ENCODE measurements around the gene OSBPL3. TPM values are rescaled to one million over a fixed set of nuclear protein-coding genes. Genes with fewer than 3 reads are reported as not detected.

The OSBPL3 gene
- total RNA-seq, 1 experiment from 2014 or later = 36.8 TPM

GRCh38 chr7:24866004-24866615 lies 113.9 kb downstream of the OSBPL3 start:
- H3K9me2 ChIP-seq (ENCODE audit: insufficient read depth) = no peaks in the 10 kb centered on the region
- no peaks in the 10 kb centered on the region for H3K9me3 ChIP-seq (ENCODE audit: control insufficient read depth in 1 of 2, insufficient read depth in 1 of 2, low read depth in 1 of 2, low read length in 2 of 2)
- no peak for ATAC-seq
- no peak for DNase-seq (ENCODE audit: low read depth, low spot score)
- CTCF ChIA-PET = no interaction called here
- TF ChIP-seq CTCF (IDR thresholded peaks at IDR 0.05 in 2 of 3, conservative IDR thresholded peaks at IDR 0.05 in 1 of 3; ENCODE audit: borderline replicate concordance in 1 of 3, insufficient read depth in 1 of 3, low read depth in 2 of 3, low read length in 2 of 3) = no peak
- no peak for TF ChIP-seq FOSL1 (IDR thresholded peaks at IDR 0.05; ENCODE audit: low read depth)
- TF ChIP-seq, protein P1, sequence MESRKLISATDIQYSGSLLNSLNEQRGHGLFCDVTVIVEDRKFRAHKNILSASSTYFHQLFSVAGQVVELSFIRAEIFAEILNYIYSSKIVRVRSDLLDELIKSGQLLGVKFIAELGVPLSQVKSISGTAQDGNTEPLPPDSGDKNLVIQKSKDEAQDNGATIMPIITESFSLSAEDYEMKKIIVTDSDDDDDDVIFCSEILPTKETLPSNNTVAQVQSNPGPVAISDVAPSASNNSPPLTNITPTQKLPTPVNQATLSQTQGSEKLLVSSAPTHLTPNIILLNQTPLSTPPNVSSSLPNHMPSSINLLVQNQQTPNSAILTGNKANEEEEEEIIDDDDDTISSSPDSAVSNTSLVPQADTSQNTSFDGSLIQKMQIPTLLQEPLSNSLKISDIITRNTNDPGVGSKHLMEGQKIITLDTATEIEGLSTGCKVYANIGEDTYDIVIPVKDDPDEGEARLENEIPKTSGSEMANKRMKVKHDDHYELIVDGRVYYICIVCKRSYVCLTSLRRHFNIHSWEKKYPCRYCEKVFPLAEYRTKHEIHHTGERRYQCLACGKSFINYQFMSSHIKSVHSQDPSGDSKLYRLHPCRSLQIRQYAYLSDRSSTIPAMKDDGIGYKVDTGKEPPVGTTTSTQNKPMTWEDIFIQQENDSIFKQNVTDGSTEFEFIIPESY (IDR thresholded peaks at IDR 0.05; ENCODE audit: extremely low read depth, insufficient replicate concordance, low read length) = no peak
- H3K36me3 ChIP-seq (ENCODE audit: control insufficient read depth in 1 of 2, insufficient read depth in 2 of 2, low read length in 2 of 2) = peaks cover 3 to 40% of the 10 kb centered on the region in 2 experiments; a peak in 2 of 4 replicates
- no peaks in the 10 kb centered on the region for H3K79me2 ChIP-seq (ENCODE audit: insufficient read depth, low read length)
- RAD21 ChIA-PET (ENCODE audit: low non-redundant PET in 1 of 2, low total read pairs in 2 of 2, uncharacterized antibody in 2 of 2, unreplicated experiment in 2 of 2) = no interaction called here
- no peak overlapping the region for H2AFZ ChIP-seq (ENCODE audit: low read depth, low read length, poor library complexity, severe bottlenecking)
- H3K9ac ChIP-seq (ENCODE audit: low read length) = no peak overlapping the region
- H3K4me3 ChIP-seq (replicated peaks in 1 of 2; ENCODE audit: low read depth in 1 of 2, low read length in 2 of 2) = no peak overlapping the region
- no peak overlapping the region for H3K27ac ChIP-seq (ENCODE audit: low read depth, low read length)
- no peaks in the 10 kb centered on the region for H3K4me1 ChIP-seq (ENCODE audit: control insufficient read depth in 1 of 2, insufficient read depth in 2 of 2, low read length in 2 of 2)
- POLR2A ChIA-PET = no interaction called here
- BruUV-seq (replicated peaks) = no TSS peak
- H4K20me1 ChIP-seq (ENCODE audit: insufficient read depth) = no peaks in the 10 kb centered on the region
- no peaks in the 10 kb centered on the region for H3K27me3 ChIP-seq (ENCODE audit: insufficient read depth, low read length)
- intact Hi-C loops (cut with micrococcal nuclease) = no loop called here
- H3K4me2 ChIP-seq (ENCODE audit: low read length) = no peak overlapping the region

Measured in HCT116 (cell line).